ENCODE data around the gene SCARF2. TPM values are rescaled to one million over a fixed set of nuclear protein-coding genes. Genes with fewer than 3 reads are reported as not detected.

SCARF2 gene
- total and polyA plus RNA-seq, 2 of the 13 experiments (the other 11 are each of a cell fraction or from before 2014, with no cell fraction given): 3.3 to 6.2 TPM

DNA sequence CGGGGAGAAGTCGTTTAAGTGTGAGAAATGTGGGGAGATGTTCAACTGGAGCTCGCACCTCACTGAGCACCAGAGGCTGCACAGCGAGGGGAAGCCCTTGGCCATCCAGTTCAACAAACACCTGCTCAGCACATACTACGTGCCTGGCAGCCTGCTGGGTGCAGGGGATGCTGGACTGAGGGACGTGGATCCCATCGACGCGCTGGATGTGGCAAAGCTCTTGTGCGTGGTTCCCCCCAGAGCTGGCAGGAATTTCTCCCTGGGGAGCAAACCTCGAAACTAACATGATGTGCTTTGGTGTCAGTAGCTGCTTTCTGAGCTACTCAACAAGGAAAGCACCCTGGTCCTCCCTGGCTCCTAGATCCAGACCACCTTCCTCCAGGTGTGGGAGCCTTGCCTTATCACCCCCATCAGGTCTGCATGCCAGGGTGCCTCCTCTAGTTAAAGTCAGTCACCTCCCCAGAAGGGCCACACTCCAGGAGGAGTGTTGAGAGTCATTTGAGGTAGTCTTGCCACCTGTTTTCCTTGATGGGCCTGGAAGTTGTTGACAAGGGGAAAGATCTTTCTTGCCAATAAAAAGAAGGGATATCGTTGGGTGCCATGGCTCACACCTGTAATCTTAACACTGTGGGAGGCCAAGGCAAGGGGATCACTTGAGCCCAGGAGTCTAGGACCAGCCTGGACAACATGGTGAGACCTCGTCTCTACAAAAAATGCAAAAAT is 30.8 kb downstream of the SCARF2 start:
- intact Hi-C loops (cut with micrococcal nuclease; ENCODE audit: unreplicated experiment): no loop called here
- TSS peak; percentile 51 for BruUV-seq (replicated peaks)
- TF ChIP-seq MEIS2 (CRISPR knock-in tag; IDR thresholded peaks at IDR 0.05) (no peak), ZBTB25 (CRISPR knock-in tag; IDR thresholded peaks at IDR 0.05) (no peak), PTBP1 (IDR thresholded peaks at IDR 0.05; ENCODE audit: low read depth, low read length, poor library complexity, severe bottlenecking) (no peak), SP140L (CRISPR knock-in tag; IDR thresholded peaks at IDR 0.05; ENCODE audit: borderline replicate concordance) (no peak), ZNF124 (CRISPR knock-in tag; IDR thresholded peaks at IDR 0.05) (no peak), FOXC1 (CRISPR knock-in tag; IDR thresholded peaks at IDR 0.05; ENCODE audit: borderline replicate concordance) (no peak), ZNF615 (CRISPR knock-in tag; IDR thresholded peaks at IDR 0.05; ENCODE audit: borderline replicate concordance) (no peak), ZSCAN25 (CRISPR knock-in tag; IDR thresholded peaks at IDR 0.05) (no peak), DDIT3 (CRISPR knock-in tag; IDR thresholded peaks at IDR 0.05) (no peak), GATAD2A (CRISPR knock-in tag; IDR thresholded peaks at IDR 0.05) (no peak), ZBTB1 (CRISPR knock-in tag; IDR thresholded peaks at IDR 0.05; ENCODE audit: borderline replicate concordance) (no peak), FUBP1 (CRISPR knock-in tag; IDR thresholded peaks at IDR 0.05; ENCODE audit: borderline replicate concordance) (no peak), ZNF383 (CRISPR knock-in tag; IDR thresholded peaks at IDR 0.05; ENCODE audit: borderline replicate concordance) (no peak), RFXAP (CRISPR knock-in tag; IDR thresholded peaks at IDR 0.05; ENCODE audit: borderline replicate concordance) (no peak)
- TF ChIP-seq, protein P1, sequence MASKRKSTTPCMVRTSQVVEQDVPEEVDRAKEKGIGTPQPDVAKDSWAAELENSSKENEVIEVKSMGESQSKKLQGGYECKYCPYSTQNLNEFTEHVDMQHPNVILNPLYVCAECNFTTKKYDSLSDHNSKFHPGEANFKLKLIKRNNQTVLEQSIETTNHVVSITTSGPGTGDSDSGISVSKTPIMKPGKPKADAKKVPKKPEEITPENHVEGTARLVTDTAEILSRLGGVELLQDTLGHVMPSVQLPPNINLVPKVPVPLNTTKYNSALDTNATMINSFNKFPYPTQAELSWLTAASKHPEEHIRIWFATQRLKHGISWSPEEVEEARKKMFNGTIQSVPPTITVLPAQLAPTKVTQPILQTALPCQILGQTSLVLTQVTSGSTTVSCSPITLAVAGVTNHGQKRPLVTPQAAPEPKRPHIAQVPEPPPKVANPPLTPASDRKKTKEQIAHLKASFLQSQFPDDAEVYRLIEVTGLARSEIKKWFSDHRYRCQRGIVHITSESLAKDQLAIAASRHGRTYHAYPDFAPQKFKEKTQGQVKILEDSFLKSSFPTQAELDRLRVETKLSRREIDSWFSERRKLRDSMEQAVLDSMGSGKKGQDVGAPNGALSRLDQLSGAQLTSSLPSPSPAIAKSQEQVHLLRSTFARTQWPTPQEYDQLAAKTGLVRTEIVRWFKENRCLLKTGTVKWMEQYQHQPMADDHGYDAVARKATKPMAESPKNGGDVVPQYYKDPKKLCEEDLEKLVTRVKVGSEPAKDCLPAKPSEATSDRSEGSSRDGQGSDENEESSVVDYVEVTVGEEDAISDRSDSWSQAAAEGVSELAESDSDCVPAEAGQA (IDR thresholded peaks at IDR 0.05; ENCODE audit: low read depth): no peak
- TF ChIP-seq, protein P1 (CRISPR knock-in tag; IDR thresholded peaks at IDR 0.05; ENCODE audit: borderline replicate concordance): no peak

More for the DNA sequence above, 30.8 kb downstream of the SCARF2 start:
- Histone ChIP-seq H3K36me3 (replicated peaks in 1 of 2; ENCODE audit: control insufficient read depth in 1 of 2, insufficient read depth in 2 of 2, low read length in 2 of 2) (peaks cover 8 to 12% of the 10 kb centered on the region in 2 experiments; a peak in 3 of 5 replicates), H3K9ac (ENCODE audit: insufficient read depth, low read depth, low read length) (no peak overlapping the region), H3K27me3 (ENCODE audit: control insufficient read depth in 1 of 2, insufficient read depth in 2 of 2, low read length in 2 of 2) (no peaks in the 10 kb centered on the region; a peak in 1 of 5 replicates), H3K9me3 (ENCODE audit: low read length) (no peaks in the 10 kb centered on the region), H4K20me1 (ENCODE audit: insufficient read depth, low read length) (no peaks in the 10 kb centered on the region), H3K27ac (ENCODE audit: extremely low read length, insufficient read depth, low read length) (no peak overlapping the region), H2AFZ (ENCODE audit: low read length) (no peak overlapping the region), H3K4me2 (ENCODE audit: low read depth, low read length) (no peak overlapping the region), H3K4me3 (replicated peaks in 1 of 3; ENCODE audit: insufficient read depth in 1 of 3, low read depth in 2 of 3, low read length in 3 of 3) (no peak overlapping the region), H3K79me2 (ENCODE audit: insufficient read depth, low read length) (no peaks in the 10 kb centered on the region), H3K4me1 (ENCODE audit: insufficient read depth, low read length) (no peaks in the 10 kb centered on the region)
- ChIA-PET POLR2A (no interaction called here), CTCF (ENCODE audit: low intra/inter-chr PET ratio, low total read pairs) (no interaction called here)
- DNase-seq (ENCODE audit: low spot score) (no peak), FAIRE-seq (no peak), ATAC-seq (no peak)
- WGBS (ENCODE audit: low lambda C conversion rate): 99% methylated on average over 13 of the region's 13 CpGs
- in situ Hi-C loops (cut with HindIII; ENCODE audit: extremely low pct_ligation_motif_present, low pct_unique_long_range_greater_than_20kb): no loop called here

Data from HepG2 (cell line).